SJSA1 (cell line): ENCODE results near the gene GNA14. TPM values are rescaled to one million over a fixed set of nuclear protein-coding genes. Genes with fewer than 3 reads are reported as not detected.
A peak's percentile ranks its signal among the peaks of the same experiment; 100 is the strongest.

Source experiments
- DNase-seq, 2 experiments: peaks; one replicate each; pipeline ENCODE4 v3.0.0-alpha.2; 2015 to 2020; ENCODE audit warnings: low spot score in 2 of 2, low read depth in 1 of 2
- H3K27ac ChIP-seq: fragments of 250-450 bp; sonication (Bioruptor Pico); 2 replicates; pipeline ENCODE4 v1.5.1; 2020; ENCODE audit warnings: mild to moderate bottlenecking, moderate library complexity
- H3K27me3 ChIP-seq: fragments of 250-450 bp; sonication (Bioruptor Pico); replicated peaks from 2 replicates; pipeline ENCODE4 v1.5.1; 2020; ENCODE audit warnings: mild to moderate bottlenecking, moderate library complexity
- H3K36me3 ChIP-seq: fragments of 250-450 bp; sonication (Bioruptor Pico); 2 replicates; pipeline ENCODE4 v1.5.1; 2020; ENCODE audit warnings: mild to moderate bottlenecking
- H3K4me1 ChIP-seq: fragments of 250-450 bp; sonication (Bioruptor Pico); replicated peaks from 2 replicates; pipeline ENCODE4 v1.6.1; 2021; ENCODE audit warnings: mild to moderate bottlenecking
- H3K4me3 ChIP-seq: fragments of 250-450 bp; sonication (Bioruptor Pico); 2 replicates; pipeline ENCODE4 v1.5.1; 2020; ENCODE audit warnings: mild to moderate bottlenecking
- H3K9me3 ChIP-seq: fragments of 250-450 bp; sonication (Bioruptor Pico); replicated peaks from 2 replicates; pipeline ENCODE4 v1.5.1; 2020; ENCODE audit warnings: mild to moderate bottlenecking
- total RNA-seq: library from RNA; depleted of rRNA; stranded (reverse); fragments of >200 nt; shearing (Covaris generic); gene quantifications from 2 replicates; pipeline ENCODE4 v1.2.3, GENCODE V29; 2014

GNA14 gene
- total RNA-seq, 1 experiment from 2014 or later: 0.45 TPM

DNA sequence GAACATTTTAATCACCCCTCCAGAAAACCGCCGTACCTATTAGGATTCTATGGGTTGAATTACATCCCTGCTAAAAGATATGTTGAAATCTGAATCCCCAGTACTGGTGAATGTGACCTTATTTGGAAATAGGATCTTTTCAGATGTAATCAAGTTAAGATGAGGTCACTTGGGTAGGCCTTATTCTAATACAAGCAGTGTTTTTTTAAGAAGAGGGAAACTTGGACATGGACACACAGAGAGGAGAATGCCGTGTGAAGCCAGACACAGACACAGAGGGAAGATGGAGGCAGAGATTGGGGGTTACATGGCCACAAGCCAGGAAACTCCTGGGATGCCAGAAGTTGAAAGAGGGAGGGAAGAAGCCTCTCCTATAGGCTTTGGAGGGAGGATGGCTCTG, 183.5 kb downstream of the GNA14 start:
- Histone ChIP-seq H3K27ac (no peak overlapping the region), H3K4me1 (peaks cover 10% of the 10 kb centered on the region), H3K9me3 (no peaks in the 10 kb centered on the region), H3K36me3 (no peaks in the 10 kb centered on the region), H3K27me3 (no peaks in the 10 kb centered on the region), H3K4me3 (no peak overlapping the region)
- DNase-seq: no peak

DNA sequence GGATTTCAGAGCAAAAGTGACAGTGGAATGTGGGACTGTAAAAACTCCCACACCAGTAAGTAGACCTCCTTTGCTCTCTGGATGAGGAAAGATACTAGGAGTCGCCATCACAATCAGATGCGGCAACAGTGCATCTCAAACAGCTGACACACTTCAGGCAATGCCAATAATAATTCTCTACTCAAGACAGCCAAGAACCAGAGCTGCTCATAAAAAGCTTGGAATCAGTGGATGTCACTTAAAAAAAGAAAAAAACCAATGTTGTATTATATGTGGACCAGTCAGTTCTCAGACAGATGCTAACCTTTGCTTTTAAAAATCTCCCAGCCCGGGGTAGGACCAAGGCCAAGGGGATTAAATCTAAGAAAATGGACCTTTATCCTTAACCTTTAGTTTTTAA, 185.0 kb downstream of the GNA14 start:
- no peak for DNase-seq
- H3K9me3 ChIP-seq: no peaks in the 10 kb centered on the region
- no peak overlapping the region for H3K4me3 ChIP-seq
- no peak overlapping the region for H3K27ac ChIP-seq
- no peaks in the 10 kb centered on the region for H3K27me3 ChIP-seq
- H3K4me1 ChIP-seq: peaks cover 10% of the 10 kb centered on the region
- H3K36me3 ChIP-seq: no peaks in the 10 kb centered on the region

DNA sequence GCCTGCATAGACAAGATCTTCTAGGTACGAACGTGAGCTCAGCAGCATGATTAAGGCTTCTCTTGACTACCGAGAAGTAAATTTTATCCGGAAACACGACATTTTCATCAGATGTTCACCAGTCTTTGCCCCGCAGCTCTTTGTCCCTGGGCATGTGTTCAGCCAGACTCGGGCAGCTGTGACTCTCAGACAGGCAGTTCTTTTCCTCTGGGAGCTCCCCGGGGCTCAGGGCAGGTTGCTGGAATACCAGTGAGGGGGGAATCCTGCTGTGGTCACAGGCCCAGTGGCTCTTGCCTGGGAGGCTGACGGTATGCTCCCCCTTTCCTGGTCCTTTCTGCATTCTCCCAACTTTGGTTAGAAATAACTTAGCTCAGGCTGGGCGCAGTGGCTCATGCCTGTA, 186.1 kb downstream of the GNA14 start:
- no peak for DNase-seq
- Histone ChIP-seq H3K4me1 (peaks cover 8% of the 10 kb centered on the region), H3K4me3 (no peak overlapping the region), H3K9me3 (no peaks in the 10 kb centered on the region), H3K27ac (no peak overlapping the region), H3K36me3 (no peaks in the 10 kb centered on the region), H3K27me3 (no peaks in the 10 kb centered on the region)

DNA sequence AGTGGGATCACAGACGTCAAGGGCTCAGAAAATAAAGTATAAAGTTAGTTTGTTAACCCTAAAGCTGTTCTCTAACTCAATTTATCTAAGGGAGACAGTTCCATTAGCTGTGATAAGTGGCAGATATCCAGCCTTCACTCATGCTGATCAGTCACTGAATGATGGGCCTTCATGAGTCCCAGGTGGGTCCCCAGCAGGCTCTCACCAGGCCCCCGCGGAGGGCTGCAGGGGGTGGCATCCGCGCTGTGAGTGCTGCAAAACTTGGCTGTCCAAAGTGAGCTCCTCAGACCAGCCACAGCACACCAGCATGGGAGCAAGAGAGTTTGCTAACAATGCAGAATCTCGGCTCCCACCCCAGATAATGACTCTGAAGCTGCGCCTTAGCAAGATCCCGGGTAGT, 187.2 kb downstream of the GNA14 start:
- Histone ChIP-seq H3K9me3 (no peaks in the 10 kb centered on the region), H3K27me3 (no peaks in the 10 kb centered on the region), H3K36me3 (no peaks in the 10 kb centered on the region), H3K4me1 (no peaks in the 10 kb centered on the region), H3K27ac (no peak overlapping the region), H3K4me3 (no peak overlapping the region)
- no peak for DNase-seq

DNA sequence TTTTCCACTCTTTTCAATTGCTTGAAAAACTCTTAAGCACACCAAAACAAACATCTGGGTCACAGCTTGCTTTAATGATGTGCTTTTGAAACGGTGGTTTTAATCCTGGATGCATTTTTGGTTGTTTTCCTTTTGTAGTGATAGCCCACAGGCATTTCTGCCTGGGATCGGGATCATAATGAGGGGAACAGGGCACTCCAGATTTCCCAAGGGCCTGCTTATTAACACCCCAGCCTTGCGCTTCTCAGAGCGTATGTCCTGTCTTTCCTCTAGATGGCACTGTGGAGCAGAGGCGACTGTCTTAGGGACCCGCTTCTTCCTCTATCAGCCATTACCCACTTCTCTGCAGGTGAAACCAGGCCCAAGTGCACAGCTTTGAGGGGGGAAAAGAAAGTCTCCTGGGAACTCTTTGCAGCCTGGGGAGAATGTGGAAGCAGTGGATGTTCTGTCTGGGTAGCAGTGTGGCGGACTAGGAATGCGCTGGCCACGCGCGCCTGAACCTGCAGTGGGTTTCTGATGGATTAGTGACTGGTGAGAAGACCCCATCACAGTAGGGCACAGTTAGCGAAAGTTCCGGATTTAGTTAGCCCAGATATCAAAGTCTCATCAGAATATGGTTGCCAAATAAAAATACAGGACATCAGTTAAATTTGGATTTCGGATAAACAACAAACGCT, 190.1 kb downstream of the GNA14 start:
- no peaks in the 10 kb centered on the region for H3K9me3 ChIP-seq
- peak; percentile 57 for DNase-seq
- H3K36me3 ChIP-seq: no peaks in the 10 kb centered on the region
- H3K27ac ChIP-seq: no peak overlapping the region
- no peak overlapping the region for H3K4me3 ChIP-seq
- no peaks in the 10 kb centered on the region for H3K27me3 ChIP-seq
- H3K4me1 ChIP-seq: no peaks in the 10 kb centered on the region

DNA sequence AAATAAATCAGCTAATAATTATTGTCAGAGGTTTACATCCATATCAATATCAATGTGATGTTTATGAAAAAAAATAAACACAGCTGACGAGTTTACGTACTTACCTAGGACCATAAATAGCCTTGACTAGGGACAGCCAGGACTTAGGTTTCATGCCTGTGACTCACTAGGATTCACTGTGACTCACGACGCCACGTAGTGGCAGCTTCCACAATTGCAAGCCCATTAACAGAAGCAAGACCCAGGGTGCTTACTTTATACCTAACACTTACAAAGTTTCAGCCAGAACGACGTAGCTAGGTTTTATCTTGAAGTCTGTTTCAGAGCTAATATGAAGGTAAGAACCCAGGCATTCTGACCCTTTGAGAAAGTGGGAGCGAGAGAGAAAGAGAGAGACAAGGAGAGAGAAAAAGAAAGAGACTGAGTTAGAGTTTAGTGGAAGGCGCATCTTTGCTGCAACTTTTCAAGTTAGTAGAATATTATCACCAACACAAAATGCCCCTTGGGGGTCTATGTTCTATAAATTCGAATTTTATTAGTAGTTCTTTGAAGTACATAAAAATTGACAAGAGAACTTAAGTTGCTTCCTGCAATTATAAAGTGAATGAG, 191.2 kb downstream of the GNA14 start:
- peak; percentile 40 to 76 for DNase-seq
- H3K27me3 ChIP-seq: no peaks in the 10 kb centered on the region

DNA sequence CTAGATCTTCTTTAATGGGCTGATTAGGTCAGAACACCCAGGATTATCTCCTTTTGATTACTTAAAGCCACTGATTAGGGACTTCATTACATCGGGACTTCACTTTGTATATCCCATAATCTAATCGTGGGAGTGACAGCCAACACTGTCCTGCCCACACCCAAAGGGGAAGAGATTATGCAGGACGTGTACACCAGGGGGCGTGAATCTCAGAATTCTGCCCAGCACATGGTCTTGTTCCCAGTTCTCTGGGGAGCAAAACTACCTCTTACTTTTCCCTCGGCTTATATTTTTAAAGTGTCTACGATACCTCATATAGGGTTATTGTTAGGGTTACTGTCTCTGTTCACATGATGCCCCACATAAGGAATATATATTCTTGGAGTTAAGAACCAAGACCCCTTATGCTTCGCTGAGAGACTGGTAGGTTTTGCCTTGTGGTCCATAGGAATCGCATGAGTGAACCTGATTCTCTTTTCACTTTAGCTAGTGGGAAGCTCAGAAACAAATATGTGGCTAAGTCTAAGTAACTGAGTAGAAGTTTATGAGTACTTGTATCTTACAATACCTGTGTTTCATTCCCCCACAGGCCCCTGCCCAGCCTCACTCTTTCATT, 192.7 kb downstream of the GNA14 start:
- no peaks in the 10 kb centered on the region for H3K36me3 ChIP-seq
- DNase-seq: no peak
- H3K9me3 ChIP-seq: no peaks in the 10 kb centered on the region
- no peaks in the 10 kb centered on the region for H3K27me3 ChIP-seq
- H3K4me1 ChIP-seq: no peaks in the 10 kb centered on the region
- no peak overlapping the region for H3K4me3 ChIP-seq
- H3K27ac ChIP-seq: no peak overlapping the region

More for the DNA sequence above, 191.2 kb downstream of the GNA14 start:
- Histone ChIP-seq H3K27ac (no peak overlapping the region), H3K4me1 (no peaks in the 10 kb centered on the region), H3K4me3 (no peak overlapping the region), H3K9me3 (no peaks in the 10 kb centered on the region), H3K36me3 (no peaks in the 10 kb centered on the region)

DNA sequence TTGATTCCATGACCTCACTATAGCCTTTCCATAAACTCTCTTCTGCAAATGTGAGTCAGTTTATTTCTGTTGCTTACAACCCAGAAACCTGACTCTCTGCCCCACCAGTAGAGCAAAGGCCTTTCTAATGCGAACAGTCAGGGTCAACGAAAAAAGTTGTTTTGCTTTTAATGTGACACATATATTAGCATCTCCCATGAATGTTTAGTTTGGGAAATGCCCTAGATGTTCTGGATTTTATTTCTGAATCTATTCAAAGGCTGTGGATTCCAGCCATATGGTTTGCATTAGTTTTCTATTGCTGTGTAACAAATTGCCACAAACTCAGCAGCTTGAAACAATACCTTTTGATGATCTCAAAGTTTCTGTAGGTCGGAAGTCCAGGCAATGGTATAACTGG, 193.5 kb downstream of the GNA14 start:
- Histone ChIP-seq H3K27me3 (no peaks in the 10 kb centered on the region), H3K36me3 (no peaks in the 10 kb centered on the region), H3K4me3 (no peak overlapping the region), H3K4me1 (peaks cover 4% of the 10 kb centered on the region; the same call in 1 of the 2 replicates), H3K9me3 (no peaks in the 10 kb centered on the region), H3K27ac (no peak overlapping the region)
- peak in 1 of 2 experiments; percentile 18 for DNase-seq

DNA sequence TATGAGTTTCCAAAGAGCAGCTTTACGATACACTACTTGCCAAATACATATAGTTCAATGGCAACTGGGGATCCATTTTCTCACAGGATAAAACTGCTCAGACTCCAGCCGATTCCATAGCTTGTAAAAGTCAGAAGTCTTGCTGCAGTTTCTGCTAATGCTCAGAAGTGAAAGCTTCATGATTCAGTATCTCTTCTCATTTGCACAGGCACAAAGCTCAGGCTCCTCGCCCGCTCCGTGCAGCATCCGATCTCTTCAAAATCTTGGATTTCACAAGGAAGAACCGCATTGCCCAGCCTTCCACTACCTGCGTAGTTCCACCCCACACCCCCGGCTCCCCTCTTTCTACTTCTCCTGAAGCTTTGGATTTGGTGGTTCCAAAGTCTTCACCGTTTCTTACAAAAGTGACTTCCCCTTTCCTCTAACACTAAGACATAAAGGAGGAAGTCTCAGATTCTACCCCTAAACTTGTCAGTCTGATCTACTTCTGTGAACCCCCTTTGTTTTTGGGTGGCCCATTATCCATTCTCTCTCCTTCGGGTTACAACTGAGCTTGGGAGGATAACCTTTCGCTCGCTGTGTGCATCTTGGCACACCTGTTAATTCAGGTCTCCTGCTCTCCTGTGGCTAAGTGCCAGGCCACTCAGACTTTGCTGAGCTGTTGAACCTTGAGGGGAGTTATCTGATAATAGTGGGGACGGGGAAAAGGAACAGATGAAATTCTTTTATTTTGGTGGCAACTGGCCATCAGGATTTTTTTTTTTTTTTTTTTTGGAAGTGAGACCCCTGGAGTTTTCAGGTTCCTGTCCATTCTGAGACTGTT, 194.1 kb downstream of the GNA14 start:
- H3K4me3 ChIP-seq: no peak overlapping the region
- H3K4me1 ChIP-seq: peaks cover 7% of the 10 kb centered on the region; the same call in 1 of the 2 replicates
- H3K27ac ChIP-seq: no peak overlapping the region
- H3K9me3 ChIP-seq: no peaks in the 10 kb centered on the region
- no peaks in the 10 kb centered on the region for H3K36me3 ChIP-seq
- H3K27me3 ChIP-seq: no peaks in the 10 kb centered on the region
- DNase-seq: no peak

DNA sequence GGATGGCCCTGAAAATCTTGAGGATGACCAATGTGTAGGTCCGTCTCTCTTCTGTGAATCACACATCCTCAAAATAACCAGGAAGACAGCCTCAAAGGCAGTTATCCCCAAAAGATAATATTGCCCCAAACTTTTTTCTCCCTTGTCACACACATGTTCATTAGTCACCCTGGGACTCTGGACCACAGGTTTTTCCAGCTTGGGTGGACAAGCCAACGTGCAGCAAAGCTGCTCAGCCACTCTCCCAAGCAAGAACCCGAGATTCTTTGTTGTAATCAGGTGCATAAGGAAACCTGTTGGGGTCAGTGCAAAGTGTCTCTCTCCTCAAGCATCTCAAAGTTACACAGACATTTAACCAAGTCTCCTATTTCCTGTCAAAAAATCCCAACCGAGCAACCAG, 196.6 kb downstream of the GNA14 start:
- no peak overlapping the region for H3K27ac ChIP-seq
- no peaks in the 10 kb centered on the region for H3K9me3 ChIP-seq

DNA sequence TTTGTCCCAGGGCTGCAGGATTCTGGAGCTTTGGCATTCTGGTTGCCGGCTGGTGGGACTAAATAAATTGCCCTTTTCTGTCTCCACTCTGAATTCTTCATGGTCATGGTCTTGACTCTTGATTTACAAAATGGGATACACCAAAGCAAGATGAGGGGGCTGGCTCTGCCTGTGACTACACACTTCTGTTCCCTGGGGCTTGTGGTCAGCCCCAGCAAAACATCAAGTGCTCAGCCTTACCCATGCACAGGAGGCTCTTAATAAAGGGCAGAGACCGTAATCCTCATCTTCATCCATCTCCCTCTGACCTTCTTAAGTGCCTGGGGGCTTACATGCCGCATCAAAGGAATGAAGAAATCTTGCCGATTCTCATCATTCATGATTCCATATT, 198.0 kb downstream of the GNA14 start:
- Histone ChIP-seq H3K27ac (no peak overlapping the region), H3K36me3 (no peaks in the 10 kb centered on the region), H3K4me1 (peaks cover 7% of the 10 kb centered on the region; the same call in 1 of the 2 replicates), H3K4me3 (no peak overlapping the region), H3K9me3 (no peaks in the 10 kb centered on the region), H3K27me3 (no peaks in the 10 kb centered on the region)
- no peak for DNase-seq

More for the DNA sequence above, 196.6 kb downstream of the GNA14 start:
- DNase-seq: no peak
- Histone ChIP-seq H3K4me1 (peaks cover 7% of the 10 kb centered on the region; the same call in 1 of the 2 replicates), H3K36me3 (no peaks in the 10 kb centered on the region), H3K4me3 (no peak overlapping the region), H3K27me3 (no peaks in the 10 kb centered on the region)

DNA sequence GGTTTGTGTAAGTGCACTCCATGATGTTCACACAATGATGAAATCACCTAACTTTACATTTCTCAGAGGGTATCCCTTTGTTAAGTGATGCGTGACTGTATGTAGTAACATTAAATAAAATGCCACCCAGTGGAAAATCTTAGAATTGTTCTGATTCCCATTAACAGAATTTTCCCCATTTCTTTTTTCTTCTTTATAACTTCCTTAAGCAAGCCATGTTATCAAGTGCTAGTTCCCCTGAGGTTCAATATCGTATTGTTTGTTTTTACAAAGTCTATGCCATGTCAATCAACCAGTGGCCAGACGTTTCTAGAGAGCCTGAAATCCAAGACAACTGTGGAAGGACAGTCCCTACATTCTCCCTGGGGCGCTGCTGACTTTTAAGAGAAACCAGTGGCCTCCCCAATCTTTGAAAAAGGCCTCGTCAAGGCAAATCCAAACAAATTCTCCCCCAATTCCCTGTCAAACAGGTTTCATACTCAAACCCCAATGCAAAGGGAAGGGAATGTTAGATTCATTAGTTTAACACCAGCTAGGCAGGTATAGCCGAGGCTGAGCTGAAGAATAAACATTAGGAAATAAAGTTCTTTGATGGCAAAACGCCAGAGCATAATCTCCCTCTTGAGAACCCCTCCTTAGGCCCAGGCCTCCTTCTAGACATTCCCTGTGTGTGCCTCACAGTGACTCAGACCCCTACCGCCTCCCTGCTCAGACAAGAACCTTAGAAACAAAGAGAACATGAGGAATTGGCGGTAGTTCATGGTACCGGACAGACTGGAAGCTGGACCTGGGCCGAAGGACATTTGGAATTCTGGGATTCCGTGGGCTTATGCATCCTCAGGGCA, 198.7 kb downstream of the GNA14 start:
- Histone ChIP-seq H3K27ac (no peak overlapping the region), H3K36me3 (no peaks in the 10 kb centered on the region), H3K9me3 (no peaks in the 10 kb centered on the region), H3K4me1 (peaks cover 7% of the 10 kb centered on the region; the same call in 1 of the 2 replicates), H3K27me3 (no peaks in the 10 kb centered on the region), H3K4me3 (no peak overlapping the region)
- DNase-seq: peak; percentile 34 to 61

DNA sequence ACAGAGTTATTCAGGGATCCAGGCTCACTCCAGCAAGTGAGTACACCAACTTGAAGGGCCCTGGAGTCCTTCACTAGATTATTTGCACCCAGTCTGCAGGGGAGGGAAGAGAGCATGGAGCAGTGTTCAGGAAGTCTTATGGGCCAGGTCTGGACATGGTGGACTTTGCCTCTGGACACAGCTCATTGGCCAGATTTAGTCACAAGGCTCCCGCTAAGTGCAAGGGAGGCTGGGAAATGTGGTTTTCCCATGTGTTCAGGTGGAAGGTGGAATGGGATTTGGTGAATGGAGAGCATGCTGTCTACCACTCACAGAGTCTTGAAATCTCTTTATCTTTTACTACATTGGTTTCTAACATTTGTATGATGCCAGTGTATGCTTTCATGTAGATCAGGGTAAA, 200.5 kb downstream of the GNA14 start:
- H3K9me3 ChIP-seq: no peaks in the 10 kb centered on the region
- no peaks in the 10 kb centered on the region for H3K27me3 ChIP-seq
- no peak for DNase-seq
- H3K36me3 ChIP-seq: no peaks in the 10 kb centered on the region
- H3K4me1 ChIP-seq: peaks cover 7% of the 10 kb centered on the region; the same call in 1 of the 2 replicates
- H3K27ac ChIP-seq: no peak overlapping the region
- H3K4me3 ChIP-seq: no peak overlapping the region
